ENCODE measurements around the gene SLFN14.

DNA sequence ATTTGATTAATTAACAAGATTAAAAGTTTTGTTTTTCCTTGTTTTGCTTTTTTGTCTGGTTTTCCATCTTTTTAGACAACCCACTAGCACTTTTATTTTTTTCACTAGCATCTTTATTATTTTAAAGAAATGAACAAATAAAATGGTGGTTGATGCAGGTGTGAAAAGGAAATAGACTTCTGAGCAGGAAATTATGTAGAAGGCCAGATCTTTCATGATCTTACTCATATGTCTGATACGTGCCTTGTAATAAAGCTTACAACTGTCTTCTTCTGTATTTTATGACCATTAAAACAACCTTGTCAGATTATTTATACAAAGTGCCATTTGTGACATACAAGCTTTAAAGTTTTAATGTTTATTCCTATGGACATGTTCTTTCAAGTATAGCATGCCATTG lies 29.5 kb downstream of the SLFN14 start:
- TF ChIP-seq, protein P1, sequence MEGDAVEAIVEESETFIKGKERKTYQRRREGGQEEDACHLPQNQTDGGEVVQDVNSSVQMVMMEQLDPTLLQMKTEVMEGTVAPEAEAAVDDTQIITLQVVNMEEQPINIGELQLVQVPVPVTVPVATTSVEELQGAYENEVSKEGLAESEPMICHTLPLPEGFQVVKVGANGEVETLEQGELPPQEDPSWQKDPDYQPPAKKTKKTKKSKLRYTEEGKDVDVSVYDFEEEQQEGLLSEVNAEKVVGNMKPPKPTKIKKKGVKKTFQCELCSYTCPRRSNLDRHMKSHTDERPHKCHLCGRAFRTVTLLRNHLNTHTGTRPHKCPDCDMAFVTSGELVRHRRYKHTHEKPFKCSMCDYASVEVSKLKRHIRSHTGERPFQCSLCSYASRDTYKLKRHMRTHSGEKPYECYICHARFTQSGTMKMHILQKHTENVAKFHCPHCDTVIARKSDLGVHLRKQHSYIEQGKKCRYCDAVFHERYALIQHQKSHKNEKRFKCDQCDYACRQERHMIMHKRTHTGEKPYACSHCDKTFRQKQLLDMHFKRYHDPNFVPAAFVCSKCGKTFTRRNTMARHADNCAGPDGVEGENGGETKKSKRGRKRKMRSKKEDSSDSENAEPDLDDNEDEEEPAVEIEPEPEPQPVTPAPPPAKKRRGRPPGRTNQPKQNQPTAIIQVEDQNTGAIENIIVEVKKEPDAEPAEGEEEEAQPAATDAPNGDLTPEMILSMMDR (conservative IDR thresholded peaks at IDR 0.05; ENCODE audit: low read length) = no peak
- no peak for TF ChIP-seq EZH2phosphoT487 (IDR thresholded peaks at IDR 0.05; ENCODE audit: borderline replicate concordance)

Measured in Loucy (cell line).